Astrocyte of the cerebellum (primary cell): Measurements from ENCODE around the gene KCNA10.

Source experiments
- DNase-seq: peaks from one replicate; pipeline ENCODE4 v3.0.0-alpha.2; 2011; ENCODE audit warnings: low read depth
- H3K4me3 ChIP-seq: 2 replicates; pipeline ENCODE4 v1.5.1; 2011; ENCODE audit warnings: mild to moderate bottlenecking, low read depth, low read length, moderate library complexity
- CTCF ChIP-seq: IDR thresholded peaks from 2 replicates; pipeline ENCODE4 v1.5.1; 2012; ENCODE audit warnings: low read length, low read depth, moderate library complexity, mild to moderate bottlenecking; ENCODE audit errors: missing control alignments
- in situ Hi-C: cut with HindIII; loops from 2 replicates; pipeline ENCODE4 v1.10.0; 2017; ENCODE audit warnings: low sequenced_read_pairs

The KCNA10 gene

GRCh38 chr1:110478886-110479285, 40.1 kb downstream of the KCNA10 start:
- no peak for DNase-seq
- no peak for TF ChIP-seq CTCF
- in situ Hi-C loops: no loop called here
- no peak overlapping the region for H3K4me3 ChIP-seq

- no peak overlapping the region for H3K4me3 ChIP-seq
- DNase-seq: no peak
- in situ Hi-C loops: no loop called here
Observed at GRCh38 chr1:110477967-110478640, 40.9 kb downstream of the KCNA10 start.

GRCh38 chr1:110477445-110477957, 41.5 kb downstream of the KCNA10 start:
- no peak for TF ChIP-seq CTCF
- in situ Hi-C loops: no loop called here

More at GRCh38 chr1:110477967-110478640, 40.9 kb downstream of the KCNA10 start:
- no peak for TF ChIP-seq CTCF

GRCh38 chr1:110477041-110477440, 41.9 kb downstream of the KCNA10 start:
- in situ Hi-C loops: no loop called here
- no peak for TF ChIP-seq CTCF
- H3K4me3 ChIP-seq: no peak overlapping the region
- DNase-seq: no peak

More at GRCh38 chr1:110477445-110477957, 41.5 kb downstream of the KCNA10 start:
- H3K4me3 ChIP-seq: no peak overlapping the region
- DNase-seq: no peak

- in situ Hi-C loops: no loop called here
- no peak for TF ChIP-seq CTCF
- no peak overlapping the region for H3K4me3 ChIP-seq
- DNase-seq: no peak
Observed at GRCh38 chr1:110476028-110476765, 42.8 kb downstream of the KCNA10 start.

GRCh38 chr1:110475362-110476027, 43.5 kb downstream of the KCNA10 start:
- in situ Hi-C loops: no loop called here
- no peak for TF ChIP-seq CTCF
- no peak for DNase-seq
- no peak overlapping the region for H3K4me3 ChIP-seq
